ENCODE data around the gene AIRE. TPM values are rescaled to one million over a fixed set of nuclear protein-coding genes. Genes with fewer than 3 reads are reported as not detected.
"Not testable (repeated sequence)": the region's sequence is repeated elsewhere in the genome, so short reads cannot be mapped to it uniquely, and the experiment has no call there.

AIRE gene
- total RNA-seq, 1 donor from 2014 or later = 0.75 TPM

- H3K27ac ChIP-seq = peak overlapping the region in 1 of 2 donors; percentile 99
- peaks cover 4 to 12% of the 10 kb centered on the region in 2 donors for H3K4me1 ChIP-seq
- H3K27me3 ChIP-seq = no peaks in the 10 kb centered on the region
These were observed 51.8 kb downstream of the AIRE start for GRCh38 chr21:44337449-44337848.

DNA sequence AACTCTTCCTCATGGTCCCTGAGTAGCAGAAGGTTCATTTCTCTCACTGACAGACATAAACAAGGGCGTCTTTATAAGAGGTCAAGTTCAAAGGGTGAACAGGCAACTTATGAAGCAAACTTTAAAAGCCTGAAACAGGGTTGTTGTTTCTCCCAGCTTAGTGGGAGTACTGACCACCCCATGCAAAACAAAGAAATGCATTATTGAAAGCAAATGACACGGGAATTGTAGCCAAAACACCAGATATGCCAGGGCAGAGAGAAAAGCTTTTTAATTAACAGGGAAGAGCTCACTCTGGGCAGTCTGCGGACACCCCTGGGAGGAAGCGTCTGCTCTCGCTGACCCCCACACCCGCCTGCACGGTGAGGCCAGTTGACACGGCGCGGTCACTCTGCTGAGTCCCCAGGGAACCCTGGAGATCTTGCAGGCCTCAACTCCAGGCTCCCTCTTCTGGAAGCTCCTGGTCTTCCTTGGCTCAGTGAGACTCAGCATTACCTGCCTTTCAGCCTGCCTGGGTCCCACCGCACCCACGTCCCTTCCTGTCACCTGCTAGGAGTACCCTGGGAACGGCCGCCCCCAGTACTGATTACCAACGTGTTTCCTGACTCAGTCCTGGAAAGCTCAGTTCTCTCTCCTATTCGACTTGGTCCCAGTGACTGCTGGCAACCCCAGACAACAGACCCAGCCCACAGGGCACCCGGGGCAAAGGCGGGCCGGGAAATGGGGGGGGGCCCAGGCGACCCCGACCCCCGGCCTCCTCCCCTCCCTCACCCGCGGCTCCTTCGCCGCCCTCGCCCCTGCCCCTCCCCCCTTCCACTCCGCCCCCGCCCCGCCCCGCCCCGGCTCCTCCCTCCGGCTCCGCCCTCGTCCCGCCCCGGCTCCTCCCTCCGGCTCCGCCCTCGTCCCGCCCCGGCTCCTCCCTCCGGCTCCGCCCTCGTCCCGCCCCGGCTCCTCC lies 52.5 kb downstream of the AIRE start:
- Histone ChIP-seq H3K9me3 (no peaks in the 10 kb centered on the region), H3K4me1 (peaks cover 4 to 12% of the 10 kb centered on the region in 2 donors), H3K27ac (peak overlapping the region; percentile 75 to 99), H3K4me3 (peak overlapping the region; percentile 54 to 74), H3K27me3 (no peaks in the 10 kb centered on the region), H3K36me3 (peaks cover 0 to 17% of the 10 kb centered on the region in 2 donors)
- intact Hi-C loops (cut with DNase I) = loop anchor here (2.0 to 5.0 kb wide), 6 partner anchors 37 to 1363 kb away; partner anchors contain the start of genes LRRC3, PCBP3, PFKL and PKNOX1
- peak in 1 of 2 donors; percentile 84 for DNase-seq (ENCODE audit: low spot score in 2 of 2)
- TF ChIP-seq, protein P1, sequence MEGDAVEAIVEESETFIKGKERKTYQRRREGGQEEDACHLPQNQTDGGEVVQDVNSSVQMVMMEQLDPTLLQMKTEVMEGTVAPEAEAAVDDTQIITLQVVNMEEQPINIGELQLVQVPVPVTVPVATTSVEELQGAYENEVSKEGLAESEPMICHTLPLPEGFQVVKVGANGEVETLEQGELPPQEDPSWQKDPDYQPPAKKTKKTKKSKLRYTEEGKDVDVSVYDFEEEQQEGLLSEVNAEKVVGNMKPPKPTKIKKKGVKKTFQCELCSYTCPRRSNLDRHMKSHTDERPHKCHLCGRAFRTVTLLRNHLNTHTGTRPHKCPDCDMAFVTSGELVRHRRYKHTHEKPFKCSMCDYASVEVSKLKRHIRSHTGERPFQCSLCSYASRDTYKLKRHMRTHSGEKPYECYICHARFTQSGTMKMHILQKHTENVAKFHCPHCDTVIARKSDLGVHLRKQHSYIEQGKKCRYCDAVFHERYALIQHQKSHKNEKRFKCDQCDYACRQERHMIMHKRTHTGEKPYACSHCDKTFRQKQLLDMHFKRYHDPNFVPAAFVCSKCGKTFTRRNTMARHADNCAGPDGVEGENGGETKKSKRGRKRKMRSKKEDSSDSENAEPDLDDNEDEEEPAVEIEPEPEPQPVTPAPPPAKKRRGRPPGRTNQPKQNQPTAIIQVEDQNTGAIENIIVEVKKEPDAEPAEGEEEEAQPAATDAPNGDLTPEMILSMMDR (IDR thresholded peaks at IDR 0.05) = peak in 2 of 3 experiments; percentile 32 to 34

More at GRCh38 chr21:44337449-44337848, 51.8 kb downstream of the AIRE start:
- intact Hi-C loops (cut with DNase I) = loop anchor here (5.0 kb wide), 4 partner anchors 120 to 1305 kb away; partner anchors contain the start of genes LRRC3, PCBP3, PTTG1IP and TRAPPC10
- no peak overlapping the region for H3K4me3 ChIP-seq
- peaks cover 0 to 18% of the 10 kb centered on the region in 2 donors for H3K36me3 ChIP-seq
- TF ChIP-seq, protein P1 (IDR thresholded peaks at IDR 0.05) = no peak
- H3K9me3 ChIP-seq = no peaks in the 10 kb centered on the region
- no peak for DNase-seq (ENCODE audit: low spot score in 2 of 2)

- Histone ChIP-seq H3K27me3 (no peaks in the 10 kb centered on the region), H3K4me3 (peak within 1 kb of the TSS; percentile 69 to 92), H3K4me1 (peaks cover 4 to 12% of the 10 kb centered on the region in 2 donors), H3K9me3 (no peaks in the 10 kb centered on the region), H3K36me3 (peaks cover 0 to 17% of the 10 kb centered on the region in 2 donors), H3K27ac (peak within 1 kb of the TSS; percentile 92 to 99)
- TF ChIP-seq, protein P1 (IDR thresholded peaks at IDR 0.05) = no peak
- DNase-seq (ENCODE audit: low spot score in 2 of 2) = peak; percentile 74 to 97
- intact Hi-C loops (cut with DNase I) = loop anchor here (2.0 to 5.0 kb wide), 6 partner anchors 38 to 1364 kb away; partner anchors contain the start of genes LRRC3, PCBP3, PFKL and PKNOX1
These were observed 53.6 kb downstream of the AIRE start, which contains the start of gene CFAP410 for GRCh38 chr21:44338971-44339910. Gene CFAP410 (minus strand): TSS chr21:44339390. CDS start chr21:44339194, 196 bp downstream.

DNA sequence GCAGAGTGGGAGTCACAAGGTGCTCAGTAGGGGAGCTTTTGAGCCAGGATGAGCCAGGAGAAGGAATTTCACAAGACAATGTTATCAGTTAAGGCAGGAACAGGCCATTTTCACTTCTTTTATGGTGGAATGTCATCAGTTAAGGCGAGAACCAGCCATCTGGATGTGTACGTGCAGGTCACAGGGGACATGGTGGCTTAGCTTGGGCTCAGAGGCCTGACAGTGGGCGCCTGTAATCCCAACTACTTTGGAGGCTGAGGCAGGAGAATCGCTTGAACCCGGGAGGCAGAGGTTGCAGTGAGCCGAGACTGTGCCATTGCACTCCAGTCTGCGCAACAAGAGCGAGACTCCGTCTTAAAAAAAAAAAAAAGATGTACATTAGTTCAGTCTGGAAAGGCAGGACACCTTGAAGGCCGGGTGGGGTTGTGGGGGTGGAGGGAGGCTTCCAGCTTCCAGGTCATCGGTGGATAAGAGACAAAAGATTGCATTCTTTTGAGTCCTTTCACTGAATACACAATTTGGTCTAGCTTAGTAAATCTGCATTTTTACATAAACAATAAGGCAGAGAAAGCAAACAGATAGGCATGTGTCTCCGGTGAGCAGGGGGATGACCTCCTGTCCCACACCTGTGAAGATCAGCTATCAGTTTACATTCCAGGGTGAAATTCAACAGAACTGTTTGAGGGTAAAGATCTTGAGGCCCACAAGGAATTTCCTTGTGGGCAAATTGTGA lies 56.2 kb downstream of the AIRE start:
- peaks cover 4 to 12% of the 10 kb centered on the region in 2 donors for H3K4me1 ChIP-seq
- intact Hi-C loops (cut with DNase I); H3K27me3 ChIP-seq; H3K9me3 ChIP-seq; H3K4me3 ChIP-seq; H3K36me3 ChIP-seq; H3K27ac ChIP-seq; DNase-seq (ENCODE audit: low spot score in 2 of 2): not testable (repeated sequence)

GRCh38 chr21:44342981-44343380 lies 57.3 kb downstream of the AIRE start:
- H3K27ac ChIP-seq; DNase-seq (ENCODE audit: low spot score in 2 of 2); H3K27me3 ChIP-seq; intact Hi-C loops (cut with DNase I); H3K4me3 ChIP-seq; H3K9me3 ChIP-seq; H3K36me3 ChIP-seq: not testable (repeated sequence)
- peaks cover 2 to 12% of the 10 kb centered on the region in 2 donors for H3K4me1 ChIP-seq
